Neural cell (in vitro differentiated cells): Measurements from ENCODE around the gene HLF. TPM values are rescaled to one million over a fixed set of nuclear protein-coding genes. Genes with fewer than 3 reads are reported as not detected.

Experiments used
- H2AFZ ChIP-seq: fragments of 200-600, 300-800 bp; sonication (generic), shearing (Covaris generic); 2 replicates; pipeline ENCODE4 v1.6.0; 2014; ENCODE audit warnings: low read depth, mild to moderate bottlenecking, antibody characterized with exemption, low read length, moderate library complexity
- H3F3A ChIP-seq: fragments of 200-600 bp; shearing (Covaris generic); 2 replicates; pipeline ENCODE4 v1.6.1; 2016; ENCODE audit warnings: mild to moderate bottlenecking, moderate library complexity, mixed read lengths, antibody characterized with exemption, low read length; ENCODE audit not compliant: insufficient read depth, poor library complexity, severe bottlenecking
- H3K27ac ChIP-seq: fragments of 200-600, 300-800 bp; sonication (generic), shearing (Covaris generic); 2 replicates; pipeline ENCODE4 v1.5.1; 2014; ENCODE audit warnings: mild to moderate bottlenecking, low read length, moderate library complexity
- H3K27me3 ChIP-seq: fragments of 300-800, 200-600 bp; sonication (generic), shearing (Covaris generic); 2 replicates; pipeline ENCODE4 v1.6.0; 2014; ENCODE audit warnings: mild to moderate bottlenecking, low read depth, low read length, moderate library complexity; ENCODE audit not compliant: insufficient read depth
- H3K36me3 ChIP-seq: fragments of 300-800, 200-600 bp; sonication (generic), shearing (Covaris generic); 2 replicates; pipeline ENCODE4 v1.5.1; 2014; ENCODE audit warnings: mild to moderate bottlenecking, antibody characterized with exemption, low read length, moderate library complexity; ENCODE audit not compliant: insufficient read depth
- H3K4me2 ChIP-seq: fragments of 300-800, 200-600 bp; sonication (generic), shearing (Covaris generic); 2 replicates; pipeline ENCODE4 v1.6.0; 2014; ENCODE audit warnings: mild to moderate bottlenecking, low read length
- H3K4me3 ChIP-seq: fragments of 300-800, 200-600 bp; sonication (generic), shearing (Covaris generic); 2 replicates; pipeline ENCODE4 v1.5.1; 2014; ENCODE audit warnings: mild to moderate bottlenecking, low read length, moderate library complexity
- H3K79me2 ChIP-seq: fragments of 200-600 bp; shearing (Covaris generic); replicated peaks from 2 replicates; pipeline ENCODE4 v1.6.0; 2014; ENCODE audit warnings: mild to moderate bottlenecking, low read length, moderate library complexity; ENCODE audit not compliant: insufficient read depth
- H3K9ac ChIP-seq: fragments of 300-800, 200-600 bp; sonication (generic), shearing (Covaris generic); 2 replicates; pipeline ENCODE4 v1.6.1; 2016; ENCODE audit warnings: mild to moderate bottlenecking, low read length, mixed read lengths
- H3K9me2 ChIP-seq: fragments of 200-600 bp; shearing (Covaris generic); 2 replicates; pipeline ENCODE4 v1.6.1; 2016; ENCODE audit warnings: mild to moderate bottlenecking, low read length, mixed read lengths; ENCODE audit not compliant: insufficient read depth
- H3K9me3 ChIP-seq: fragments of 200-600, 300-800 bp; sonication (generic), shearing (Covaris generic); 2 replicates; pipeline ENCODE4 v1.6.1; 2016; ENCODE audit warnings: mild to moderate bottlenecking, mixed run types, low read length, moderate library complexity, mixed read lengths
- H4K20me1 ChIP-seq: fragments of 200-600 bp; shearing (Covaris generic); 2 replicates; pipeline ENCODE4 v1.6.1; 2016; ENCODE audit warnings: mild to moderate bottlenecking, mixed run types; ENCODE audit not compliant: insufficient read depth
- EP300 ChIP-seq: fragments of 450-650 bp; conservative IDR thresholded peaks from 2 replicates; pipeline ENCODE4 v1.6.1; 2014; ENCODE audit warnings: antibody characterized with exemption, mild to moderate bottlenecking, moderate library complexity; ENCODE audit not compliant: poor library complexity, severe bottlenecking
- EZH2 ChIP-seq: fragments of 200-600, 300-800 bp; shearing (Covaris generic), sonication (generic); IDR thresholded peaks from 2 replicates; pipeline ENCODE4 v1.6.1; 2014; ENCODE audit warnings: antibody characterized with exemption, low read length, borderline replicate concordance, mild to moderate bottlenecking; ENCODE audit not compliant: insufficient read depth, poor library complexity, severe bottlenecking
- MXI1 ChIP-seq: fragments of 450-650 bp; conservative IDR thresholded peaks from 2 replicates; pipeline ENCODE4 v1.6.1; 2014; ENCODE audit warnings: antibody characterized with exemption, mild to moderate bottlenecking; ENCODE audit not compliant: poor library complexity, severe bottlenecking
- POLR2AphosphoS5 ChIP-seq: IDR thresholded peaks from 2 replicates; pipeline ENCODE4 v1.6.1; 2012
- RAD21 ChIP-seq: fragments of 450-650 bp; conservative IDR thresholded peaks from 2 replicates; pipeline ENCODE4 v1.6.1; 2014; ENCODE audit warnings: antibody characterized with exemption, mild to moderate bottlenecking, moderate library complexity
- REST ChIP-seq: IDR thresholded peaks from 2 replicates; pipeline ENCODE4 v1.6.1; 2012; ENCODE audit warnings: borderline replicate concordance
- SMC3 ChIP-seq: fragments of 450-650 bp; conservative IDR thresholded peaks from 2 replicates; pipeline ENCODE4 v1.6.1; 2014; ENCODE audit warnings: antibody characterized with exemption, mild to moderate bottlenecking, moderate library complexity; ENCODE audit not compliant: poor library complexity
- TAF1 ChIP-seq: IDR thresholded peaks from 2 replicates; pipeline ENCODE4 v1.6.1; 2012; ENCODE audit warnings: low read depth
- polyA plus RNA-seq: library from polyadenylated mRNA; depleted of rRNA; stranded (reverse); fragments of >200 nt; gene quantifications from 2 replicates; pipeline ENCODE4 v1.2.3, GENCODE V29; 2014
- TF ChIP-seq, protein P1 (sequence below): fragments of 450-650 bp; IDR thresholded peaks from 2 replicates; pipeline ENCODE4 v1.5.1; 2014; ENCODE audit warnings: antibody characterized with exemption, mild to moderate bottlenecking, moderate library complexity; ENCODE audit not compliant: poor library complexity, severe bottlenecking

Gene HLF
- polyA plus RNA-seq, 1 donor from 2014 or later: 0.71 TPM

GRCh38 chr17:55284944-55285339 lies 20.2 kb downstream of the HLF start:
- Histone ChIP-seq H3K27ac (no peak overlapping the region), H3K9ac (no peak overlapping the region)

DNA sequence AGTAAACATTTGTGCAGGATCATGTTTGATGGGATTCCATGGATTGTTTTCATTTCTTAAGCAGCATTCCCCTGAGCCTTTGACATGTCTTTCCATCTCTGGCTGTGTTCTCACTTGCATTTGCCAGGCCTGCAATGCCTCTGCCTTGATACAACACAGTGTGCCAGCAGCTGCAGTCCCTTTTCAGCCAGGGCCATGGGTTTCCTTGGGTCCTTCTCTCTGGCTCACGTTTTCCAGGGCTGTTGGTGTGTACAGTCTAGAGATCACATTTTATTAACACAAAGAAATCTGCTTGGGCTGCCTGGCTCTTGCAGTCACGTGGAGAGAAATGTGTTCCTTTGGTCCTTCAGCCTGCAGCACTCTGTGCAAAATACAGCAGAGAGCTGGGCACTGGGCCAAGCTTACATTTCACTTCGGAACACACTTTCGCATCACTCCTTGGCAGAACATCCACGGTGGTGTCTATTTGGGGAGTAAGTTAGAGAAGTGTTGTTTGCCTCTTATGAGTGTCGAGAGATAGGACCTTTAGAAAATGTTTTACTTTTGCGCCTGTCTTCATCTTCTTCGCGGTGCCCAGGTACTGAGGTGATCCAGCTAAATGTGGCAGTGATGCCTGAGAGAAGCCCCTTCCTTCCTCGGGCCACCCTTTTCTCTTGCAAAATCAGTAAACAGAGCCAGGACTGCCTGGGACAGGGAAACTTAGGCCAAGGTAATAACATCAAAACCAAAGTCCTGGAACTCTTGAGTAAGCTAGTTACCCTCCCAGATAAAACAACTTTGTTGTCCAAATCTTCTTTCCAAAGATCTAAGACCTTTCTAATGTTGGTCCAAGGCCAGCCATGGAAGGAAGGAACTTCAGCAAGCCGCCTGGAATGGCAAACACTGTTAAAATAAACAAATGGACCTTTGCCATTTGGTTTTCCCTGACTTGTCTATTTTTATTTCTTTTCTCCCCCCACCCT lies 20.9 kb downstream of the HLF start:
- H3K9ac ChIP-seq: no peak overlapping the region
- no peak overlapping the region for H3K4me2 ChIP-seq
- TF ChIP-seq SMC3 (no peak), REST (no peak), EP300 (no peak), RAD21 (no peak), TAF1 (no peak), MXI1 (no peak), POLR2AphosphoS5 (no peak), EZH2 (no peak)

More at GRCh38 chr17:55284944-55285339, 20.2 kb downstream of the HLF start:
- H3F3A ChIP-seq: no peaks in the 10 kb centered on the region
- no peaks in the 10 kb centered on the region for H4K20me1 ChIP-seq
- no peak for TF ChIP-seq RAD21
- no peak for TF ChIP-seq MXI1
- no peak for TF ChIP-seq REST
- TF ChIP-seq TAF1: no peak
- TF ChIP-seq EP300: no peak
- TF ChIP-seq, protein P1, sequence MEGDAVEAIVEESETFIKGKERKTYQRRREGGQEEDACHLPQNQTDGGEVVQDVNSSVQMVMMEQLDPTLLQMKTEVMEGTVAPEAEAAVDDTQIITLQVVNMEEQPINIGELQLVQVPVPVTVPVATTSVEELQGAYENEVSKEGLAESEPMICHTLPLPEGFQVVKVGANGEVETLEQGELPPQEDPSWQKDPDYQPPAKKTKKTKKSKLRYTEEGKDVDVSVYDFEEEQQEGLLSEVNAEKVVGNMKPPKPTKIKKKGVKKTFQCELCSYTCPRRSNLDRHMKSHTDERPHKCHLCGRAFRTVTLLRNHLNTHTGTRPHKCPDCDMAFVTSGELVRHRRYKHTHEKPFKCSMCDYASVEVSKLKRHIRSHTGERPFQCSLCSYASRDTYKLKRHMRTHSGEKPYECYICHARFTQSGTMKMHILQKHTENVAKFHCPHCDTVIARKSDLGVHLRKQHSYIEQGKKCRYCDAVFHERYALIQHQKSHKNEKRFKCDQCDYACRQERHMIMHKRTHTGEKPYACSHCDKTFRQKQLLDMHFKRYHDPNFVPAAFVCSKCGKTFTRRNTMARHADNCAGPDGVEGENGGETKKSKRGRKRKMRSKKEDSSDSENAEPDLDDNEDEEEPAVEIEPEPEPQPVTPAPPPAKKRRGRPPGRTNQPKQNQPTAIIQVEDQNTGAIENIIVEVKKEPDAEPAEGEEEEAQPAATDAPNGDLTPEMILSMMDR: no peak
- no peak for TF ChIP-seq EZH2
- TF ChIP-seq SMC3: no peak
- no peak for TF ChIP-seq POLR2AphosphoS5
- no peaks in the 10 kb centered on the region for H3K9me2 ChIP-seq
- no peaks in the 10 kb centered on the region for H3K36me3 ChIP-seq
- no peak overlapping the region for H3K4me2 ChIP-seq
- H3K27me3 ChIP-seq: no peaks in the 10 kb centered on the region
- H3K9me3 ChIP-seq: no peaks in the 10 kb centered on the region
- H2AFZ ChIP-seq: no peak overlapping the region
- no peak overlapping the region for H3K4me3 ChIP-seq
- no peaks in the 10 kb centered on the region for H3K79me2 ChIP-seq

More for the DNA sequence above, 20.9 kb downstream of the HLF start:
- H3F3A ChIP-seq: no peaks in the 10 kb centered on the region
- no peaks in the 10 kb centered on the region for H3K9me2 ChIP-seq
- H3K79me2 ChIP-seq: no peaks in the 10 kb centered on the region
- no peaks in the 10 kb centered on the region for H3K27me3 ChIP-seq
- H3K4me3 ChIP-seq: no peak overlapping the region
- H4K20me1 ChIP-seq: no peaks in the 10 kb centered on the region
- H2AFZ ChIP-seq: no peak overlapping the region
- H3K36me3 ChIP-seq: no peaks in the 10 kb centered on the region
- H3K9me3 ChIP-seq: no peaks in the 10 kb centered on the region
- H3K27ac ChIP-seq: no peak overlapping the region
